Panc1 (cell line): ENCODE measurements around the gene HDAC3.

ENCODE experiments used
- CTCF ChIP-seq: fragments of 450-650 bp; IDR thresholded peaks from 2 replicates; pipeline ENCODE4 v1.5.1; 2017; ENCODE audit warnings: mild to moderate bottlenecking
- REST ChIP-seq, 2 experiments: IDR thresholded peaks; 2 replicates each; pipeline ENCODE4 v1.6.1; 2011 to 2012; ENCODE audit warnings: low read depth in 2 of 2, control low read depth in 1 of 2, low read length in 1 of 2, mild to moderate bottlenecking in 1 of 2, moderate library complexity in 1 of 2; ENCODE audit not compliant: insufficient read depth in 1 of 2
- TCF7L2 ChIP-seq: IDR thresholded peaks from 2 replicates; pipeline ENCODE4 v1.6.1; 2011; ENCODE audit warnings: mild to moderate bottlenecking, low read depth, low read length, inconsistent platforms

GRCh38 chr5:141605523-141606277 lies 30.9 kb downstream of the HDAC3 start:
- no peak for TF ChIP-seq CTCF
- TF ChIP-seq TCF7L2: no peak
- no peak for TF ChIP-seq REST (IDR thresholded peaks at IDR 0.05; ENCODE audit: insufficient read depth in 1 of 2, low read depth in 2 of 2, low read length in 1 of 2)
